Activated T-helper 17 cell treated with anti-CD3 and anti-CD28 coated beads, Interleukin-2, amount 50 U/mL, for 72 hours (primary cell): ENCODE data around the gene VPS52. TPM values are rescaled to one million over a fixed set of nuclear protein-coding genes. Genes with fewer than 3 reads are reported as not detected.

Experiments used
- total RNA-seq, 2 donors: library from RNA; stranded (reverse); gene quantifications; one replicate each; pipeline ENCODE4 v1.2.3, GENCODE V29; 2022

VPS52 gene
- total RNA-seq, 2 donors from 2014 or later, result 42.5 to 43.2 TPM

Other genes with a start within 250 kb of the VPS52 start
- gene HLA-DPA1, start 198.2 kb downstream of the VPS52 start, total RNA-seq, result 100 to 1,000 TPM in 1 of 2 donors, 10 to 100 TPM in 1; 40.5 to 136 TPM
- gene HLA-DPB1, start 195.9 kb downstream of the VPS52 start, total RNA-seq, result 10 to 100 TPM; 21.4 to 69.1 TPM
- gene COL11A2, start 79.4 kb downstream of the VPS52 start, total RNA-seq, result 1 to 10 TPM; 1.2 to 3.3 TPM
- gene RXRB, start 71.2 kb downstream of the VPS52 start, total RNA-seq, result 10 to 100 TPM; 31.0 to 68.7 TPM
- 10 to 100 TPM; 50.5 to 65.0 TPM for gene SLC39A7, start 71.0 kb downstream of the VPS52 start, total RNA-seq
- 10 to 100 TPM in 1 of 2 donors, 1 to 10 TPM in 1; 3.4 to 13.1 TPM for gene HSD17B8, start 67.2 kb downstream of the VPS52 start, total RNA-seq
- gene RING1, start 63.4 kb downstream of the VPS52 start, total RNA-seq, result 10 to 100 TPM; 22.7 to 25.1 TPM
- gene RPS18, start 199 bp upstream of the VPS52 start, total RNA-seq, result 1,000 to 10,000 TPM; 3,349 to 4,633 TPM
- 1 to 10 TPM; 4.0 to 5.8 TPM for gene B3GALT4, start 5.2 kb upstream of the VPS52 start, total RNA-seq
- gene WDR46, start 17.4 kb upstream of the VPS52 start, total RNA-seq, result 10 to 100 TPM; 51.2 to 98.7 TPM
- 10 to 100 TPM; 57.9 to 81.2 TPM for gene PFDN6, start 17.7 kb upstream of the VPS52 start, total RNA-seq
- gene RGL2, start 27.1 kb upstream of the VPS52 start, total RNA-seq, result 10 to 100 TPM; 37.7 to 73.4 TPM
- gene TAPBP, start 42.2 kb upstream of the VPS52 start, total RNA-seq, result 100 to 1,000 TPM; 176 to 194 TPM
- gene ZBTB22, start 45.9 kb upstream of the VPS52 start, total RNA-seq, result 10 to 100 TPM in 1 of 2 donors, 1 to 10 TPM in 1; 6.9 to 20.0 TPM
- 10 to 100 TPM; 62.2 to 77.3 TPM for gene DAXX, start 51.1 kb upstream of the VPS52 start, total RNA-seq
- gene KIFC1, start 119.9 kb upstream of the VPS52 start, total RNA-seq, result 100 to 1,000 TPM; 101 to 108 TPM
- gene PHF1, start 139.1 kb upstream of the VPS52 start, total RNA-seq, result 100 to 1,000 TPM in 1 of 2 donors, 10 to 100 TPM in 1; 27.2 to 133 TPM
- gene CUTA, start 146.2 kb upstream of the VPS52 start, total RNA-seq, result 100 to 1,000 TPM; 163 to 248 TPM
- 100 to 1,000 TPM in 1 of 2 donors, 10 to 100 TPM in 1; 43.2 to 156 TPM for gene SYNGAP1, start 148.2 kb upstream of the VPS52 start, total RNA-seq
- gene ZBTB9, start 182.7 kb upstream of the VPS52 start, total RNA-seq, result 10 to 100 TPM; 11.6 to 12.5 TPM